Right lung (tissue), 10 donors: Measurements from ENCODE around the gene B4GALNT3. TPM values are rescaled to one million over a fixed set of nuclear protein-coding genes. Genes with fewer than 3 reads are reported as not detected.
A peak's percentile ranks its signal among the peaks of the same experiment; 100 is the strongest.
"Not testable (repeated sequence)": the region's sequence is repeated elsewhere in the genome, so short reads cannot be mapped to it uniquely, and the experiment has no call there.

Experiments used
- DNase-seq, 2 donors: peaks; one replicate each; pipeline ENCODE4 v3.0.0-alpha.2; 2013
- long read RNA-seq, 8 donors: transcript quantifications; one replicate each; lab custom pipeline, GENCODE V29; 2026
- polyA plus RNA-seq, 5 donors: library from polyadenylated mRNA; unstranded; fragments of 120-200 nt; gene quantifications; one replicate each; pipeline versions ENCODE4 v1.2.1 to v1.2.3, GENCODE V29; 2013; ENCODE audit warnings: inconsistent platforms in 1 of 5, low replicate concordance in 1 of 5; ENCODE audit not compliant: insufficient read length in 5 of 5, insufficient read depth in 1 of 5

B4GALNT3 gene
- polyA plus RNA-seq, result 1 to 10 TPM; 2.2 to 7.6 (median 4.4) TPM
- long read RNA-seq, donor 1, result 0 reads
- long read RNA-seq, donor 2, result 0 reads
- long read RNA-seq, donor 3, result 0 reads
- long read RNA-seq, donor 4, result 0 reads
- long read RNA-seq, donor 5, result 0 reads
- long read RNA-seq, donor 6, result 0 reads
- long read RNA-seq, donor 7, result 0 reads
- long read RNA-seq, donor 8, result 0 reads

- peak in 1 of 2 donors; percentile 28 for DNase-seq
Observed at GRCh38 chr12:459430-460258, at the start of gene B4GALNT3. TSS of gene B4GALNT3 (plus strand) at chr12:459939. CDS start at chr12:460377, 438 bp downstream.

- DNase-seq, result no peak
Observed at GRCh38 chr12:414859-415258, 44.9 kb upstream of the B4GALNT3 start.

GRCh38 chr12:418432-418831 lies 41.3 kb upstream of the B4GALNT3 start:
- no peak for DNase-seq

GRCh38 chr12:422526-422925 lies 37.2 kb upstream of the B4GALNT3 start:
- DNase-seq, result no peak

- not testable (repeated sequence) for DNase-seq
Observed at GRCh38 chr12:435737-436136, 24.0 kb upstream of the B4GALNT3 start.

- peak in 1 of 2 donors; percentile 31 for DNase-seq
Observed at GRCh38 chr12:442235-442884, 17.4 kb upstream of the B4GALNT3 start.

- DNase-seq, result no peak
Observed at GRCh38 chr12:447141-447540, 12.6 kb upstream of the B4GALNT3 start.

GRCh38 chr12:449203-449602 lies 10.5 kb upstream of the B4GALNT3 start:
- no peak for DNase-seq

GRCh38 chr12:450438-450837 lies 9.3 kb upstream of the B4GALNT3 start:
- no peak for DNase-seq

- DNase-seq, result no peak
Observed at GRCh38 chr12:452667-453210, 7.0 kb upstream of the B4GALNT3 start.

GRCh38 chr12:454833-455232 lies 4.9 kb upstream of the B4GALNT3 start:
- DNase-seq, result no peak

GRCh38 chr12:455821-456220 lies 3.9 kb upstream of the B4GALNT3 start:
- no peak for DNase-seq

- DNase-seq, result no peak
Observed at GRCh38 chr12:457676-458075, 2.1 kb upstream of the B4GALNT3 start.

GRCh38 chr12:459050-459429 lies 699 bp upstream of the B4GALNT3 start:
- DNase-seq, result no peak

GRCh38 chr12:460261-461230 lies 807 bp downstream of the B4GALNT3 start:
- no peak for DNase-seq

- no peak for DNase-seq
Observed at GRCh38 chr12:461425-461824, 1.7 kb downstream of the B4GALNT3 start.

GRCh38 chr12:462936-463705 lies 3.4 kb downstream of the B4GALNT3 start:
- DNase-seq, result no peak

GRCh38 chr12:464484-465267 lies 4.9 kb downstream of the B4GALNT3 start:
- no peak for DNase-seq

GRCh38 chr12:466039-466438 lies 6.3 kb downstream of the B4GALNT3 start:
- DNase-seq, result no peak

- DNase-seq, result no peak
Observed at GRCh38 chr12:466762-467161, 7.0 kb downstream of the B4GALNT3 start.
